ENCODE data around the gene ETAA1.

Gene ETAA1

GRCh38 chr2:67437114-67437513 is 40.0 kb downstream of the ETAA1 start:
- DNase-seq (ENCODE audit: low read depth in 2 of 2) = no peak

DNA sequence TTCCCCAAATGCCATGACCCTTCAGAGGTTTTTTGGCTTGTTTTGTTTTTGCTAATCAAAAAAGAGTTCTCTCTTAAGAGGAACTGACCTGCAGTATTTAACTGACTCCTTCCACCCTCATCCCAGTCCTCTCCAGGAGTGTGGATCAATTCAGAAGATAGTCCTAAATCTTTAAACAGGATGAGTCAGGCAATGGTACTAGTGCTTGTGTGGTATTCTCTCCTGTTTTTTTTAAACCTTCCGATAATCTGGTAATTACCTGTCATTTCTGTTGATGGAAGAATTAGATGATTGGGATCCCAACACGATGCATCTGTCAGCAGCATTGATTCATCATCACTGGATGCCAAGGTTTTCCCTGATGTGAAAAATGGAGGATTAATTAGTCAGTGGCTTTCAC is 41.2 kb downstream of the ETAA1 start:
- DNase-seq (ENCODE audit: low read depth in 2 of 2) = no peak

- DNase-seq (ENCODE audit: low read depth in 2 of 2) = no peak
Observed at GRCh38 chr2:67445652-67446268, 48.6 kb downstream of the ETAA1 start.

- DNase-seq (ENCODE audit: low read depth in 2 of 2) = no peak
Observed at GRCh38 chr2:67446491-67446911, 49.4 kb downstream of the ETAA1 start.

GRCh38 chr2:67448648-67449047 is 51.5 kb downstream of the ETAA1 start:
- no peak for DNase-seq (ENCODE audit: low read depth in 2 of 2)

DNA sequence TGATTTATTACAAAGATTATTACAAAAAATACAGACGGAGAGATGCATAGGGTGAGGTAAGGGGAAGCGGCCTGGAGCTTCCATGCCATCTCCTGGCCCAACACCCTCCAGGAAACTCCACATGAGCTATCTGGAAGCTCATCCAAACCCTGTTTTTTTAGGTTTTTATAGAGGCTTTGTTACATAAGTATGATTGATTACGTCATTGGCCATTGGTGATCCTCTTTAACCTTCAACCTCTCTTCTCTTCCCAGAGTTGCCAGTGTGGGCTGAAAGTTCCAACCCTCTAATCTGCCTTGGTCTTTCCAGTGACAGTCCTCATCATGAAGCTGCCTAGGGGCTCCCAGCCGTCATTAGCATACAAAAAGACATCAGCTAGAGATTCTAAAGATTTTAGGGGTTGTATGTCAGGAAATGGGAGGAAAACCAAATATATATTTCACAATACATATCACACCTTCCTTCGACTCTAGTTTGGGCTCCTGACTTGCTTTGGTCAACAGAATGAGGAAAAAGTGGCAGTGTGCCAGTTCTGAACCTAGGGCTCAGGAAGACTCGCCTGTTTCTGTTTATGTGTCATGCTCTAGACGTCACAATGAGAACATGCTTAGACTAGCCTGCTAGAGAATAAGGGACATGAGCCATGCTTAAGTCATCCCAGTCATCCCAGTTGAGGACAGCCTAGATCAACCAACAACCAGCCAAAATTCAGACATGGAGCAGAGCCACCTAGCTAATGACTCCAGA is 54.1 kb downstream of the ETAA1 start:
- DNase-seq (ENCODE audit: low read depth in 2 of 2) = no peak

DNA sequence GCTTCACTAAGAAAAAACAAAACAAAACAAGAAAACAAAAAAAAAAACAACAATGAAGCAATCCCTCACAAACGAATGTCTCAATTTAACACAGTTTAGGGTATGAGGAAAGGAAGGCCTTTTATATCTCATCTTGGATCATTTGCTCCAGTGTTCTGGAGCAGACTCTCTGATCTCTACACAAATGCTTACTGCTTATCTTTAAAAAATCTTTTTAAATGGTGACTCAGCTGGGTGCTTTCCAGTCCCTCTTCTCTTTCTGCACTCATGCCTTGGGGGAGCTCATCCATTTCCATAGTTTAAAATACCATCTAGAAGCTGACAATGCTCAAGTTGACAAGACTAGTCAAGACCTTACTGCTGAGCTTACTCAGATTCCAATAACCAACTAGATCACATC is 56.2 kb downstream of the ETAA1 start:
- DNase-seq (ENCODE audit: low read depth in 2 of 2) = no peak

GRCh38 chr2:67455219-67456142 is 58.3 kb downstream of the ETAA1 start:
- no peak for DNase-seq (ENCODE audit: low read depth in 2 of 2)

DNA sequence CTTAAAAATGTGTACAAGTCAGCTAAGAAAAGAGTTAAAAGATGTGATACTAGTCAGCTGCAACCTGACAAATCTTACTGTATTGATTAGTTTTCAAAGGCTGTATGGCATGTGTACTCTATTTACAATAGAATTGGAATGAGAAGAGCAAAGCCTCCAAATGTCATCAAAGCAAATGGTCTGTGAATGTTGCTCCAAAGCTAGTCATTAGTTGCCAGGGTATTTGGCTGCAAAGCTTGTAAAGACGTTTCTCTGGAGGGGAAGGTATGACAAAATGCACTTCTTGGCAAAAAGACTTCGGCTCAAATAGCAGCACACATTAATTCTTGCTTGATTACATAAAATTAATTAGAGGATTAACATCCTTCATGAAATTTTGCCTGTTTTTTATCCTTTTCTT is 59.3 kb downstream of the ETAA1 start:
- no peak for DNase-seq (ENCODE audit: low read depth in 2 of 2)

DNA sequence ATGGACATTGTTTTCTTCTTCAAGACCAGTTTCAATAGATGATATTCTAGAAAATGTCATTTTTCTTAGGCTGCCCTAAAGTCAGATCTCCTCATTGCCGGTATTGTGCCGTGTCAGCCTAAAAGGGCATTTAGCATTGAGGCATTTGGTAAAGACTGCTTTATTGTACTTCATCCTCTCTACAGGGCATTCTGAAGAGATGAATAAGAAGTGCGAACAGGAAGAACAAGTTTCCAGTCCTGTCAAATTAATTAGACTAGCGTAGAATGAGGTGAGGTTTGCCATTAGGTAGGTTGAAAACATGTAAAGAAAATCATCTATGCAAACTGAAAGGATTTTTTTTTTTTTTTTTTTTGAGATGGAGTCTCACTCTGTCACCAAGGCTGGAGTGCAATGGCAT is 60.6 kb downstream of the ETAA1 start:
- no peak for DNase-seq (ENCODE audit: low read depth in 2 of 2)

GRCh38 chr2:67459761-67460160 is 62.6 kb downstream of the ETAA1 start:
- no peak for DNase-seq (ENCODE audit: low read depth in 2 of 2)
